Activated CD4-positive, alpha-beta T cell treated with anti-CD3 and anti-CD28 coated beads for 36 hours (primary cell): ENCODE measurements around the gene SPON2. TPM values are rescaled to one million over a fixed set of nuclear protein-coding genes. Genes with fewer than 3 reads are reported as not detected.
A peak's percentile ranks its signal among the peaks of the same experiment; 100 is the strongest.

Experiments used
- ATAC-seq: fragments of 200-7000 bp; cut with Tn5 transposase; one replicate; pipeline ENCODE4 v1.10.0; 2021; ENCODE audit warnings: mild to moderate bottlenecking, moderate library complexity
- CTCF ChIA-PET: fragments of 350-600 bp; sonication (Branson Sonifier 250); formaldehyde crosslinking; loops from one replicate; lab custom pipeline; 2021; ENCODE audit warnings: antibody characterized with exemption; lab: Charles Lee
- POLR2A ChIA-PET: fragments of 350-600 bp; sonication (Branson Sonifier 250); formaldehyde crosslinking; loops from one replicate; lab custom pipeline; 2021; ENCODE audit warnings: antibody characterized with exemption, inconsistent platforms; lab: Charles Lee
- DNase-seq: peaks from one replicate; pipeline ENCODE4 v3.0.0-alpha.2; 2020
- H3K27ac Mint-ChIP-seq: one replicate; pipeline ENCODE4 v1.8.0; 2021; ENCODE audit warnings: mixed read lengths
- H3K27me3 Mint-ChIP-seq: one replicate; pipeline ENCODE4 v1.8.0; 2021; ENCODE audit warnings: mixed read lengths
- H3K36me3 Mint-ChIP-seq: one replicate; pipeline ENCODE4 v1.8.0; 2021; ENCODE audit warnings: low read depth, mixed read lengths
- H3K4me1 Mint-ChIP-seq: one replicate; pipeline ENCODE4 v1.8.0; 2021; ENCODE audit warnings: mixed read lengths
- H3K4me3 Mint-ChIP-seq: one replicate; pipeline ENCODE4 v1.8.0; 2021; ENCODE audit warnings: mild to moderate bottlenecking, moderate library complexity, mixed read lengths
- H3K9me3 Mint-ChIP-seq: one replicate; pipeline ENCODE4 v1.8.0; 2021; ENCODE audit warnings: low read depth, mixed read lengths
- intact Hi-C, 2 experiments: fragments of 100-400 bp; cut with DNase I in 1 of 2; cut with micrococcal nuclease in 1 of 2; formaldehyde crosslinking; loops; one replicate each; pipeline versions ENCODE4 v1.14.2 to v1.15.1; 2022 to 2024; cut with DNase I, micrococcal nuclease
- total RNA-seq, 2 experiments: library from RNA; stranded (reverse); gene quantifications; one replicate each; pipeline ENCODE4 v1.2.3, GENCODE V29; 2021

Gene SPON2
- total RNA-seq, 2 experiments from 2014 or later, result 7.5 to 8.5 TPM

DNA sequence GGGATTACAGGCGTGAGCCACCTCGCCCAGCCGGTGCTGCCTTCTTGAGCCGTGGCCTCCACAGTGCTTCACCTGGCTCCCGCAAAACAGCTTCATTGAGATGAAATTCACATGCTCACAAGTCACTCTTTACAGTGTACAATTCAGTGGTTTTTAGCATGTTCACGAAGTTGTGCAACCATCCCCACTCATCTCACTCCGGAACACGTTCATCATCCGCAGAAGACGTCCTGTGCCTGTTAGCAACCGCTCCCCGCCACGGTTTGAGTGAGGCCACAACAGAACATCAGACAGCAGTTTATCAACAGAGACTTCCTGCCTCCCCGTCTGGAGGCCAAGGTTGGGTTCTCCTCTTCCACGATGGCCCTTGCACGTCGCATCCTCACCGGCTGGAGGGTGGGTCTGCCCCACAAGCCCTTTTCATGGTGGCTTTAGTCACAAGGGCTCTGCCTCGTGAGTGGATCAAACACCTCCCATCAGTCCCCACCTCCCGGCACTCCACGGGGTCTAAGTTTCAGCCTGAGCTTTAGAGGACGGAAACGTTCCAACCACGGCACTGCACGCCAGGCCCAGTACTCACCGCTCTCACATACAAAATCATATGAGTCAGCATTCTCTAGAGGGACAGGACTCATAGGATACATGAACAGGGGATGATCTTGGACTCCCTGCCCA, 29.6 kb upstream of the SPON2 start:
- POLR2A ChIA-PET, result interaction anchor here (1.1 kb wide), 1 partner anchor 32 kb away, joined by 6 read pairs; no protein-coding TSS in a partner anchor
- Mint-ChIP-seq H3K27me3 (no peaks in the 10 kb centered on the region), H3K4me1 (peaks cover 40% of the 10 kb centered on the region), H3K9me3 (no peaks in the 10 kb centered on the region), H3K4me3 (peak overlapping the region; percentile 74), H3K36me3 (peaks cover 2% of the 10 kb centered on the region), H3K27ac (peak overlapping the region; percentile 99)
- peak; percentile 81 for ATAC-seq
- CTCF ChIA-PET, result interaction anchor here (0.5 to 3.1 kb wide), 7 partner anchors 12 to 144 kb away, joined by 3 to 23 read pairs (median 4); no protein-coding TSS in a partner anchor
- peak; percentile 91 for DNase-seq
- intact Hi-C loops, result loop anchor here (1.0 to 5.0 kb wide), 11 partner anchors 15 to 510 kb away; partner anchors contain the start of genes UVSSA (in 2 of the 2), MAEA (in 1 of the 2) and SLBP (in 1 of the 2)

DNA sequence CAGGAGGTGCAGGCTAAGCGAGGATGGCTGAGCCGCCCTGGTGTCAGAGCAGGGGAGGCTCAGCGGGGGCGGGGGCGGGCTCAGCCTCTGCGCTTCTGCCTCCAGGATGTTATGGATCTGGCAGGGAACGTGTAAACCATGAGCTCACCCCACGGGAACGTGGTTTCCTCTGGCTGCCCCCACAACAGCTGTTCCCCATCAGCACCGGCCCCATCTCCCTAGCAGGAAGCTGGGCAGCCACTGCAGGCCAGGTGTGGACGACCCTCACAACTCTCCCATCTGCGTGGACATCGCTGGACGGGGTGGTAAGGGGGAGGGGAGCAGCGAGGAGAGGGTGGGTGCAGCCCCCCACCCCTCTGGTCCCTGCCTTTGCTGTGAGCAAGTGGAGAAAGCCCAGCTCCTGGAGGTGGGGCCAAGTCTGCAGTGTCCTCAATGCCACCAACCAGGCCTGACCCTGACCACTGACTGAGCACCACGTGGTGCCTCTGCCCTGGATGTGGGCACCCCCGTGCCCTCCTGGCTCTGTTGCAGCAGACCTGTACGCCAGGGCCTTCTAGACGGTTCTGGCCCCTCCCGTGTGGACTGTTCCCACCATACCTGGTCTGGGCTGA, 28.1 kb upstream of the SPON2 start:
- ATAC-seq (no peak), DNase-seq (peak; percentile 51)
- Mint-ChIP-seq H3K4me1 (peaks cover 40% of the 10 kb centered on the region), H3K36me3 (peaks cover 5% of the 10 kb centered on the region), H3K27me3 (no peaks in the 10 kb centered on the region), H3K4me3 (peak overlapping the region; percentile 74), H3K27ac (peak overlapping the region; percentile 73), H3K9me3 (no peaks in the 10 kb centered on the region)
- POLR2A ChIA-PET, result interaction anchor here (0.5 kb wide), 1 partner anchor 601 kb away, joined by 3 read pairs; no protein-coding TSS in a partner anchor
- CTCF ChIA-PET, result interaction anchor here (0.6 to 1.3 kb wide), 3 partner anchors 10 to 1287 kb away, joined by 3 read pairs; no protein-coding TSS in a partner anchor
- intact Hi-C loops, result loop anchor here (2.0 to 5.0 kb wide), 6 partner anchors 14 to 512 kb away; partner anchors contain the start of genes SLBP (in 1 of the 2) and UVSSA (in 1 of the 2)

DNA sequence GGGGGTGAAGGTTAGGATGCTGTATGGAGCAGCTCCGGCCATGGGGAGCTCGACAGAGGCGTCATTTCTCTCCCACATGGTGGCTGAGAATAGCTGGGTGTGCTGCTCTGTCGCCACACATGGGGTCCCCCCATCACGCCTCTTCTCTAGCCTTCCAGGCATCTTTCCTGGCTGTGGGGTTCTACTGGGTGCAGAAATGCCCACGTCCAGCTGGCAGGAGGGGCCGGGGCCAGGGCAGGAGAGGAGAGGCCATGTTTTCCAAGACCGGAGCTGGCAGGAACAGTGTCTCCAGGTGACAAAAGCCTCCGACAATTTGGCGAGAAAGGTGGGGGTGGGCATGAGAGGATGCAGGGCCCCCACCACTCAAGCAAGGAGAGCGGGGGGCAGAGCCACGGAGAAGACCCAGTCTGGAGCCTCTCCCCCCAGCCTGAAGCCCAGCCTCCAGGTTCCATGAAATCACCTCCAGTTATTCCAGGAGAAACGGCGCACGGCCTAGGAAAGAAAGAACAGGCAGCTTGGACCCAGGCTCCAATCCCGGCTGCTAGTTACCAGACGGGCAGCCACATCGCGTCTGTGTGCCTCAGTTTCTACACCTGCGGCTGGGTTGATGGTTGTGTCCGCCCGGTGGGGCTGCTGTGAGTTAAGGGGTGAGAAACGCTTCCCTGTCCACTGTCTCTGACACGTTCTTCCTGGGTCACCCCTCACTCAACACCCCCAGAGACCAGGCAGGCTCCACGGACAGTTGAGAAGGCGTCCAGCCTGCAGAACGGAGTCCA, 27.4 kb upstream of the SPON2 start:
- ChIA-PET CTCF (interaction anchor here (0.6 kb wide), 2 partner anchors 68 to 223 kb away, joined by 3 read pairs; no protein-coding TSS in a partner anchor), POLR2A (interaction anchor here (0.5 to 0.8 kb wide), 2 partner anchors 335 to 600 kb away, joined by 3 read pairs; no protein-coding TSS in a partner anchor)
- Mint-ChIP-seq H3K9me3 (no peaks in the 10 kb centered on the region), H3K4me3 (peak overlapping the region; percentile 74), H3K36me3 (peaks cover 5% of the 10 kb centered on the region), H3K27ac (no peak overlapping the region), H3K4me1 (peaks cover 38% of the 10 kb centered on the region), H3K27me3 (no peaks in the 10 kb centered on the region)
- peak; percentile 5 for DNase-seq
- ATAC-seq, result no peak
- intact Hi-C loops, result loop anchor here (2.0 to 5.0 kb wide), 6 partner anchors 13 to 513 kb away; partner anchors contain the start of genes SLBP (in 1 of the 2) and UVSSA (in 1 of the 2)

DNA sequence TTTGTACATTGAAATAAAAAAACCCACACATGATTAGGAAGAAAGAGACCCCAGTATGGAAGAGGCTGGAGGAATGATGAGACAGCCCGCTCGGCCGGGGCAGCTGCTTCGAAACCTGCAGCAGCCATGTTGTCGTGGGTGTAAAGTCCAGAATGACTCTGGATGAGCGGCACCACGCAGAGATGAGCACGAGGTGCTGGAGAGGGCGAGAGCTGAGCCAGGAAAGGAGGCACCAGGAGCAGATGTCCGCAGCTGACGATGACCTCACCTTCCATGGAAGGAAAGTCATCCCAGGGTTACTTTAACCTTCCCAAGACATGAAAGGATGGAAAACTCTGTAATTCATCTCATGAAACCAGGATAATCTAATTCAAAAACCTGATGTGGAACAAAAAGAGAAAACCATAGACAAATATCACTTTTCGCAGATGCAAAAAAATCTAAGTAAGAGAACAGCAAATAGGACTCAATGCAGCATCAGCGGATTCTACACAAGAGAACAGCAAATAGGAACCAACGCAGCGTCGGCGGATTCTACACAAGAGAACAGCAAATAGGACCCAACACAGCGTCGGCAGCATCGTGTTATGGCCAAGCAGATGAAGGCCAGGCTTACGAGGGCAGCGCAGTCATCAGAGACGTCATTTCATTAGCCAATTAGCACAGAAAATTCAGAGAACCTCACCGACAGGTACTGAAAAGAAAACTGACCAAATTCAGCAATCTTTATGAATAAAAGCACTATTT, 25.9 kb upstream of the SPON2 start:
- Mint-ChIP-seq H3K27ac (no peak overlapping the region), H3K4me3 (no peak overlapping the region), H3K27me3 (no peaks in the 10 kb centered on the region), H3K36me3 (peaks cover 5% of the 10 kb centered on the region), H3K4me1 (peaks cover 26% of the 10 kb centered on the region), H3K9me3 (no peaks in the 10 kb centered on the region)
- CTCF ChIA-PET, result interaction anchor here (0.7 kb wide), 1 partner anchor 430 kb away, joined by 3 read pairs; no protein-coding TSS in a partner anchor
- ATAC-seq (no peak), DNase-seq (peak; percentile 3)
- intact Hi-C loops, result no loop called here
- POLR2A ChIA-PET, result no interaction called here

DNA sequence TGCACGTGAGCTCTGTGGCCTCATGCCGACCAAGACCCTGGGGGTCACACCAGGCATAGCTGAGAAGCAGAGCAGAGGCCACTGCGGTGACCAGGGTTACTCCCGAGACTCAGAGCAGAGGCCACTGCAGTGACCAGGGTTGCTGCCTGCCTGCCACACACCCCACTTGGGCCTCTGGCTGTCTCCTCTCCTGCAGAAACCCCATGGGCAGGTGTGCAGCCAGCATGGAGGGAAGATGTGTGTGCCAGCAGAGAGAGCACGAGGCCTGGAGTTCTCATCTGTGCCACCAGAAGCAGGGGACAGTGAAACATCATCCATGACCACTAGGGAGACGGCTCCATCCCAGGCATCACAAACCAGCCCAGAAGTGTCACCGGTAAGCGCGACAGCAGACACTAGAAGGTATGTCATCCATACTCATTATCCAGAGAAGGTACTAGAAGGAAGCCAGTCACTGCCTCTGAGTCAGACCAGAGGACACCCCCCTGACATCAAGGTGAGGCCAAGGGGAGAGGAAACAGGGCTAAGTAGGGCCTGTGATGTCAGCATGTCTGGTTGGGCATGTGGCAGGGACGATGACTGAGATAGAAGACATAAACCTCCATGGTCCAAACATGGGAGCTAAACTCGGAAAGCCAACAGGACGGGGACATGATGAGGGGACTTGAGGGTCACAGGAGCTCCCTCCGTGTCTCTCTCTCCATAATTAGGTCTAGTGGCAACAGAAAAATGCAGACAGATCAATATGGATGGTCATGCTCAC, 24.2 kb upstream of the SPON2 start:
- ChIA-PET POLR2A (no interaction called here), CTCF (interaction anchor here (0.8 kb wide), 1 partner anchor 16 kb away, joined by 4 read pairs; no protein-coding TSS in a partner anchor)

DNA sequence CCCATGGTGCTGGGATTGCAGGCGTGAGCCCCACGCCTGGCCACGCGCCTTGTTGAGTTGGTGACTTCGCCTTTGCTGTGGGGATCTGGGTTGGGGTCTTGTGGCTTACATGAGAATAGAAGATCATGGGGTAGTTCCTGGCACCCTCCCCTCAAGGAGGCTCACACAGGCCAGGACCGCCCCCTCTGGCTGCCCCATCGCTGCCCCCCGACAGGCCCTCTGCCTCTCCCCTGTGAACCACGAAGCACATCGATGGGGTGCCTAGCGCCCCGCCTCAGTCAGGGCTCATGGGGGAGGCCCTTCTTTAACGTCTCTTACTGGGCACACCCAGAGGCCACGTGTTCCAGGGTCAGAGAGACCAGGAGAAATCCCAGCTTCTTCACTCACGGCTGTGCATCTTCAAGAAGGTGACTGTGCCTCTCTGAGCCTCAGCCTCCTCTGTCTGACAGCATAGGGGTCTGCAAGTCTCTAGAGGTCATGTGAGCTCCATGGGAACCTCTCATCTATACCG, 23.6 kb upstream of the SPON2 start:
- no peak overlapping the region for H3K4me3 Mint-ChIP-seq

More for the DNA sequence above, 24.2 kb upstream of the SPON2 start:
- no peaks in the 10 kb centered on the region for H3K9me3 Mint-ChIP-seq
- H3K4me3 Mint-ChIP-seq, result no peak overlapping the region
- peaks cover 5% of the 10 kb centered on the region for H3K36me3 Mint-ChIP-seq
- peak; percentile 19 for DNase-seq
- H3K27me3 Mint-ChIP-seq, result no peaks in the 10 kb centered on the region
- intact Hi-C loops, result no loop called here
- H3K27ac Mint-ChIP-seq, result no peak overlapping the region
- peaks cover 11% of the 10 kb centered on the region for H3K4me1 Mint-ChIP-seq
- no peak for ATAC-seq

DNA sequence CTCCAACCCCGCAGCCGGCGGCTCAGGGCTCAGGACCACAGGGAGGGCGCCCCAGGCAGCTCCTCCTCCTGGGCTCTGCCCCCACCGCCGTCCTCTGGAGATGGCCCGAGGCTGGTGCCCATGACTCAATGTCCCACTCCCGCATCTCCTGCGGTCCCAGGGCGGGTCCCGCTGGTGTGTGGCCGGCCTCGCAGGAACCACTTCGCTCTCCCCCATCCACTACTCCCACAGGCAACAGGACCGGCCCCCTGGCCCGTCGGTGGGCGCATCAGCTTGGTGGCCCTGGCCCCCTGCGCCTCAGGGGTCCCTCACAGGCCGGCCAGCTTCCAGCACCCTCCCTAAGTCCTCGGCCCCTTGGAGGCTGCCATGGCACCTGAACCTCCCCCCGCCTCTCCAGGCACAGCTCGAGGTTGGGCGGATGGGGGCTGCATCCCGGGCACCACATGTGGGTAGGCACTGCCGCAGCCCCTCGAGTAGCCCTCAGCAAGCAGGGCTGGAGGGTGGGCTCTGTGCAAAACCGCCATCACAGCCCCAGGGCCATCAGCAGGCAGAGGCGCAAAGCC, 22.8 kb upstream of the SPON2 start:
- Mint-ChIP-seq H3K27me3 (no peaks in the 10 kb centered on the region), H3K4me3 (no peak overlapping the region)
- CTCF ChIA-PET, result no interaction called here

More for the DNA sequence above, 23.6 kb upstream of the SPON2 start:
- no peak for ATAC-seq
- H3K27ac Mint-ChIP-seq, result no peak overlapping the region
- DNase-seq, result peak; percentile 2
- H3K36me3 Mint-ChIP-seq, result peaks cover 5% of the 10 kb centered on the region
- peaks cover 8% of the 10 kb centered on the region for H3K4me1 Mint-ChIP-seq
- ChIA-PET POLR2A (no interaction called here), CTCF (interaction anchor here (0.8 kb wide), 1 partner anchor 16 kb away, joined by 4 read pairs; no protein-coding TSS in a partner anchor)
- intact Hi-C loops, result no loop called here
- no peaks in the 10 kb centered on the region for H3K9me3 Mint-ChIP-seq
- H3K27me3 Mint-ChIP-seq, result no peaks in the 10 kb centered on the region

DNA sequence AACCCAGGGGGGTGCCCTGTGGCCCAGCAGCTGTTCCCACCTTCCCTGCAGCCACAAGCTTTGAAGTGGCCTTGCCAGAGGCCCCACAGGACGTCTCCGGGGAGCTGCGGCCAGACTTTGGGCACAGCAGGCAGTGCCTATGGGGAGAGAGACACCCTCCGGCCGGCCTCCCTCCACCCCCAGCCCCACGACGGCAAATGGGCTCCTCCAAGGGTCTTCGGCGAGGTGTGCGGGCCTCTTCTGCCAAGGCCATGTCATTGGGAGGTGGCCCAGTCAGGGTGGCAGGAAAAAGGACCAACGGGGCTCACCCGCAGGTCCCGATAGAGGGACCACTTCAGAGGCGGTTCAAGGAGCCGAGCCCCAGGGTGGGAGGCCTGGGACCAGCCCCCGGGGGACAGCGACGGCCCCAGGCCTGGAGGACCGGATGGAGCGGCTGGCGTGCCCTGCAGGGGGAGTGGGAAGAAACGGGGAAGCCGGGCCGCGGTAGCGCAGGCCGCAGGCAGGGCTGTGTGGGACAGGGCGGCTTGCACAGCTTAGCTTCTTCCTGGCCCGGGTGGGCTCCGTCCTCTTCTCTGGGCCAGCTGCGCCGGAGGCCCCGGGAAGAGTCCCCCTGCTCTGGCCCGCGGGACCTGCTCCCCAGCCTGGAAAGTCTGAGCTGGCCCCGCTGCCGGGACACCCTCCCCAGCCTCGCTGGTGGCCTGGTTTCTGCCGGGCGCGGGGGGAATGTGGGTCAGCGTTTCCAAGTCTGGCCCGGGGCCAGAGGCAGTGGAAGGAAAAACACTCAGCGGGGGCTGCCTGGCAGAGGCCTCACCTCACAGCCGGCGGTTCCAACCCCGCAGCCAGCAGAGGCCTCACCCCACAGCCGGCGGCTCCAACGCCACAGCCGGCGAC, 21.9 kb upstream of the SPON2 start:
- no peaks in the 10 kb centered on the region for H3K27me3 Mint-ChIP-seq
- DNase-seq (peak; percentile 4), ATAC-seq (no peak)
- H3K9me3 Mint-ChIP-seq, result no peaks in the 10 kb centered on the region
- no peaks in the 10 kb centered on the region for H3K4me1 Mint-ChIP-seq
- POLR2A ChIA-PET, result no interaction called here
- no peak overlapping the region for H3K27ac Mint-ChIP-seq
- CTCF ChIA-PET, result no interaction called here
- no peak overlapping the region for H3K4me3 Mint-ChIP-seq
- intact Hi-C loops, result no loop called here
- H3K36me3 Mint-ChIP-seq, result peaks cover 5% of the 10 kb centered on the region

More for the DNA sequence above, 22.8 kb upstream of the SPON2 start:
- H3K4me1 Mint-ChIP-seq, result peaks cover 5% of the 10 kb centered on the region
- intact Hi-C loops, result no loop called here
- peaks cover 5% of the 10 kb centered on the region for H3K36me3 Mint-ChIP-seq
- ATAC-seq (no peak), DNase-seq (no peak)
- H3K9me3 Mint-ChIP-seq, result no peaks in the 10 kb centered on the region
- no peak overlapping the region for H3K27ac Mint-ChIP-seq
- POLR2A ChIA-PET, result no interaction called here
